GM12878 (cell line): Measurements from ENCODE around the gene RNU2-63P.
"Not testable (repeated sequence)": the region's sequence is repeated elsewhere in the genome, so short reads cannot be mapped to it uniquely, and the experiment has no call there.

ENCODE experiments used
- GABPA ChIP-seq: IDR thresholded peaks from 2 replicates; pipeline ENCODE4 v1.6.1; 2014; ENCODE audit warnings: antibody characterized with exemption, low read depth, mild to moderate bottlenecking, inconsistent platforms
- JUNB ChIP-seq: IDR thresholded peaks from 2 replicates; pipeline ENCODE4 v1.6.1; 2016; ENCODE audit warnings: antibody characterized with exemption, mild to moderate bottlenecking
- JUND ChIP-seq: IDR thresholded peaks from 2 replicates; pipeline ENCODE4 v1.6.1; 2012; ENCODE audit warnings: low read depth, mild to moderate bottlenecking, low read length, improper control_type of control experiment, moderate library complexity
- MXI1 ChIP-seq: fragments of 150-350 bp; IDR thresholded peaks from 2 replicates; pipeline ENCODE4 v1.6.1; 2011; ENCODE audit warnings: low read depth, mild to moderate bottlenecking, inconsistent platforms, low read length, improper control_type of control experiment
- NRF1 ChIP-seq: conservative IDR thresholded peaks from 2 replicates; pipeline ENCODE4 v1.6.1; 2011; ENCODE audit warnings: mild to moderate bottlenecking, low read depth, low read length, improper control_type of control experiment
- POLR2A ChIP-seq: IDR thresholded peaks from 2 replicates; pipeline ENCODE4 v1.6.1; 2011; ENCODE audit warnings: low read depth, mild to moderate bottlenecking, low read length
- RCOR1 ChIP-seq: conservative IDR thresholded peaks from 2 replicates; pipeline ENCODE4 v1.6.1; 2012; ENCODE audit warnings: low read depth, low read length, improper control_type of control experiment
- WRNIP1 ChIP-seq: IDR thresholded peaks from 2 replicates; pipeline ENCODE4 v1.6.1; 2011; ENCODE audit warnings: low read depth, low read length, improper control_type of control experiment, borderline replicate concordance
- TF ChIP-seq, protein P1 (sequence below), 3 experiments: IDR thresholded peaks in 2 of 3; conservative IDR thresholded peaks in 1 of 3; 2 replicates each; pipeline ENCODE4 v1.5.1; 2011; ENCODE audit warnings: low read depth in 3 of 3, low read length in 3 of 3, mild to moderate bottlenecking in 3 of 3, control low read depth in 2 of 3, moderate library complexity in 2 of 3, inconsistent platforms in 1 of 3, mixed read lengths in 1 of 3; ENCODE audit not compliant: control insufficient read depth in 2 of 3, insufficient read depth in 1 of 3; ENCODE audit errors: extremely low read depth in 1 of 3

DNA sequence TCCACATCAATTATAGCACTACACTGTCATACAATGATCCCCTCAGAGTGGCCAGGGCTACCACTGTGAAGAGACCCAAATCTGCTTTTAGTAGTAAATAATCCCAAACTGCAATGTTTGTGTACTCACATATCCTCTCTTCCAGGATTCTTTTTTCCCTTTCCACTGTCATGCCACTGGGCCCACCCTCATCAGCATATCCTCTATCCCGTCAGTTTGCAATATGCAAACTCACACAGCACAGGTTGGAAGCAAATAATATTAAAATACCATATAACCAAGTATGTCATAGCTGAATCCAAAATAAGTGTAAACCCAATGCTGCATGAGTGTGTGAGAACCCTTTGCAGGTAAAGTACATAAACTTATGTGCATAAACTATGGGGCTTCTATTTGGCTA, 28.9 kb downstream of the RNU2-63P start:
- not testable (repeated sequence) for TF ChIP-seq RCOR1, WRNIP1, NRF1, JUNB, MXI1, GABPA, JUND, POLR2A
- TF ChIP-seq, protein P1, sequence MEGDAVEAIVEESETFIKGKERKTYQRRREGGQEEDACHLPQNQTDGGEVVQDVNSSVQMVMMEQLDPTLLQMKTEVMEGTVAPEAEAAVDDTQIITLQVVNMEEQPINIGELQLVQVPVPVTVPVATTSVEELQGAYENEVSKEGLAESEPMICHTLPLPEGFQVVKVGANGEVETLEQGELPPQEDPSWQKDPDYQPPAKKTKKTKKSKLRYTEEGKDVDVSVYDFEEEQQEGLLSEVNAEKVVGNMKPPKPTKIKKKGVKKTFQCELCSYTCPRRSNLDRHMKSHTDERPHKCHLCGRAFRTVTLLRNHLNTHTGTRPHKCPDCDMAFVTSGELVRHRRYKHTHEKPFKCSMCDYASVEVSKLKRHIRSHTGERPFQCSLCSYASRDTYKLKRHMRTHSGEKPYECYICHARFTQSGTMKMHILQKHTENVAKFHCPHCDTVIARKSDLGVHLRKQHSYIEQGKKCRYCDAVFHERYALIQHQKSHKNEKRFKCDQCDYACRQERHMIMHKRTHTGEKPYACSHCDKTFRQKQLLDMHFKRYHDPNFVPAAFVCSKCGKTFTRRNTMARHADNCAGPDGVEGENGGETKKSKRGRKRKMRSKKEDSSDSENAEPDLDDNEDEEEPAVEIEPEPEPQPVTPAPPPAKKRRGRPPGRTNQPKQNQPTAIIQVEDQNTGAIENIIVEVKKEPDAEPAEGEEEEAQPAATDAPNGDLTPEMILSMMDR (IDR thresholded peaks at IDR 0.05 in 2 of 3, conservative IDR thresholded peaks at IDR 0.05 in 1 of 3; ENCODE audit: control insufficient read depth in 2 of 3, extremely low read depth in 1 of 3, insufficient read depth in 1 of 3, low read depth in 3 of 3, low read length in 3 of 3), result not testable (repeated sequence)
